Dedifferentiated amniotic fluid mesenchymal stem cell (primary cell): ENCODE measurements around the gene CLASRP.
"Not testable (repeated sequence)": the region's sequence is repeated elsewhere in the genome, so short reads cannot be mapped to it uniquely, and the experiment has no call there.

Experiments used
- DNase-seq: peaks from one replicate; pipeline ENCODE4 v3.0.0-alpha.2; 2016; ENCODE audit errors: extremely low spot score

CLASRP gene

DNA sequence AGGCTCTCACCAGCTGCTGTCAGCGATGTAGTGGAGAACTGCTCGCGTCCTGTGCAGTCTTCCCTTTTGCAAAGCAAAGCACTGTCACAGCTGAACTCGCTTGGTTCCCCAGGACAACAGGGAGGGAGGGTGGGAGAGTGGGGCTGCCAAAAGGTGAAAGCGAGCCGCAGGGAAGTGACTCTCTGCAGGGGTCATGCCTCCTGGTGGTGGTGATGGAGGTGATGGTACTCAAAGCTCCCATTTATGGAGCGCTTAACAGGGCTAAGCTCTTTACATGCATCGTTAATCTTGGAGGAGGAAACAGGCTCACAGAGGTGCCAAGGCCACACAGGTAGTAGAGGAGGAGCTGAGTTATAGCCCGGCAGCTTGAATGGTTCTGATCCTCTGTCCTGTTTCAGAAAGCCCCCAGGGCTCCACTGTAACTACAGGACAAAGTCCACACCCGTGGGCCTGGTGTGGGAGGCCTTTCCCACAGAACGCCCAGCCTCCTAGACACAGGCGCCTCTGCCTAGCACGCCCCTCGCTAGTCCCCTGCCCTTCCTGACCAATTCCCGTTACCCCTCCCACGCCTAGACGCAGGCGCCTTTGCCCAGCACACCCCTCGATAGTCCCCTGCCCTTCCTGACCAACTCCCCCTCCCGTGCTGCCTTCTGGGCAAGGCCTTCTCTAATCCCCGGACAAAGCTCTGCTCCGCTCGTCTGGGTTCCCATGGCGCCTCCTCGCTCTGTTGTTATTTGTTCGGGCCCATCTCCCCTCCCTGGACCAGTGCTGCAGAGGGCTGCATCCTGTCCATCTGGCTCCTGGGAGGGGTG lies 64.9 kb downstream of the CLASRP start:
- DNase-seq, result no peak

DNA sequence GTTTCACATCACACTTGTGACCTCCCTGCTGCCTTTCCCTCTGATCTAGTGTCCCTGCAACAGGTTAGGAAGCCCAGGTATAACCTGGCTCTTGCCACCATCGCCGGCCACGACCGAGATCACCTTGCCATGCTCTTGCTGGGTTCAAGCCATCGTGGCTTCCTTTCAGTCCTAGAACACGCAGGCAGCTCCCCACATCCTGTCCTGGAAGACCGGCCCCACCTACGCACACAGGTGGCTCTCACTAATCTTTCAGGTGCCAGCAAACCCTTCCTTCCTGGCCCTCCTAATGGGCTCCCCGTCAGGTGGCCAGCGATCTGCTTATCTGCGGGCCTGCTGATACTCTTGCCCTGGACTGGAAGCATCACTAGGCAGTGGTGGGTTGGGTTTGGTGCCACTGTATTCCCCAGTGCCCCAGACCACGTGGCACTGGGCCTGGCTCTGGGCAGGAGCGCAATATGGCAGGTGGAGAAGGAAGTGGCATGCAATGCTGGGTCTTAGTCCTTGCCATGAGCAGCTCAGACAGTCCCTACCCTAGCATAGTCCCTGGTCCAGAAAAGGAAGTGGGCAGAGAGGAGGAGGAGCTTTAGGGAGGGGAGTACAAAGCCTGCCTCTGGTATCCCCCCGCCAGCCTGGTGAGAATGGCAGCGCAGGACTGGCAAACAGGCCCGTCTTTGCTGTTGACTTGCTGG lies 66.0 kb downstream of the CLASRP start:
- DNase-seq, result no peak

- DNase-seq, result not testable (repeated sequence)
These were observed 67.5 kb downstream of the CLASRP start for GRCh38 chr19:45106363-45106762.

- DNase-seq, result no peak
These were observed 68.8 kb downstream of the CLASRP start for GRCh38 chr19:45107621-45108150.

GRCh38 chr19:45110851-45111266 lies 72.0 kb downstream of the CLASRP start:
- DNase-seq, result no peak

DNA sequence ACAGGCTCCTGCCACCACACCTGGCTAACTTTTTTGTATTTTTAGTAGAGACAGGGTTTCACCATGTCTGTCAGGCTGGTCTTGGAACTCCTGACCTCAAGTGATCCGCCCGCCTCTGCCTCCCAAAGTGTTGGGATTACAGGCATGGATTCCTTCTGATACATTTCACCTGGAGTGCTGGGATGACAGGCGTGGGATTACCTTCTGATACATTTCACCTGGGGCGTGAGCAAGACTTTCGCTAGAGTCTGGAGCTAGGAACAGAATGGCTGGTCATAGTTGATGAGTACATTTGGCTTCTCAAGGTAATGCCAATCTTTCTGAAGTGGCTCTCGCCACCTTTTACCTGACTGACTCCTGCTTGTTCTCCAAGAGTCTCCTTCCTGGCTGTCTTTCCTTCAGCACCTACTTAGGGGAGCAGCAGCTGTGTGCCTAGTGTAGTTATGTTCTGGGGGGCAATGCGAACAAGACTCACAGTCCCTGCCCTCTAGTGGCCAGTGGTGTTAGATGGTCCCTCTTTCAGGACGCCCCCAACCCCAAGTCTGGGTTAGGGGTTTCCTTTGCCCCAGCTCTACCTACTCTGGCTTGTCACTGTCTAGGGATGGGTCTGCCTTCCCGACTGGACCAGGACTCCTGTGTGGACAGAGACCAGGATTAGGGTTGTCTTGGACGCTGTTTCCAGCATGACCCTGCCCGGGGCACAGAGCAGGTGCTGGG lies 73.4 kb downstream of the CLASRP start:
- no peak for DNase-seq

DNA sequence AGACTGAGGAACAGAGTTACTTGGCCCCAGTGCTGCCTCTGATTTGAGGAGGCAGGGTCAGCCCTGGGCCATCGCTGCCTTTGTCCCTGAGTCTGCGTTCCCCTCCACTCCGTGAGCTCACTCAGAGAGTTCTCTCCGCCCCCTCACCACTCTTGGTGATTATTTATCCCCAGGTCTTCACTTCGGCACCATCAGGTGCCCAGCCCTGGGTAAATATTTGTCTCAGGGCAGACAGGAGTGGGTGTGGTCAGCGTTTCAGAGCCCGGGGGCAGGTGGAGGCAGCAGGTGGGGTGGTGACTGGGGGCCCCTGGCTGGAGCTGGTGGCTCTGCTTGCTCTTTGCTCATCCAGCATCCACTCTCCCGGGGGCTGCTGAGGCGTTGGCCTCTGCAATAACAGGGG lies 74.8 kb downstream of the CLASRP start:
- no peak for DNase-seq

- DNase-seq, result no peak
These were observed 75.3 kb downstream of the CLASRP start for GRCh38 chr19:45114116-45114515.

DNA sequence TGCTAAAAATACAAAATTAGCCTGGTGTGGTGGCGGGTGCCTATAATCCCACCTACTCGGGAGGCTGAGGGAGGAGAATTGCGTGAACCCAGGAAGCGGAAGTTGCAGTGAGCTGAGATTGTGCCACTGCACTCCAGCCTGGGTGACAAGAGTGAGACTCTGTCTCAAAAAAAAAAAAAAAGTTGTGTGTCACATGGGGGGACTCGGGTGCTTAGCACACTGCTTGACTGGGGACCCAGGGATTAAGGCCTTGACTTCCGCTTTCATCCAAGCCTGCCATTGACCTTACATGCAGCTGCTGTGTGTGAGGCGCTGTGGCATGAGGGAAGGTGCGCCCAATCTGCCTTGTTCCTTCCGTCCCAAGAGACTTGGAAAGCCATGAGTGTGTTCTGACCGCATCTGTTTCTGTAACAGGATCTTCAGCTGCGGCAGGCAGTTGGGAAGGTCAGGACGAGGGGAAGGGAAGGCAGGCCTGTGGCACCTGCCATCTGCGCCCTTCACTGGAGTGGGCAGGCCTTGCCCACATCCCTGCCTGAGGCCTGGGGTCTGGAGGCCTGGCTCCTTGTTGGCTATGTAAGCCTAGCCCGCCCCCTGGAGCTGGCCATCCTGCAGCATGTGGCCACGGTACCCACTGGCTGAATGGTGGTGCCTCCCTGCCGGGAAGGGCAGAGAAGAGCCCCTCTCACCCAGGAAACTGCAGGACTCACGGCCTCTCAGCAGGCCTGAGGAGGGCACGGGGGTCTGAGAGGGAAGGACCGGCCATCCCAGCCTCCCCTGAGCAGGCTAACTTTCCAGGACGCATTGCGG lies 77.2 kb downstream of the CLASRP start:
- DNase-seq, result no peak

- no peak for DNase-seq
These were observed 78.3 kb downstream of the CLASRP start for GRCh38 chr19:45117167-45117594.

GRCh38 chr19:45117671-45118070 lies 78.8 kb downstream of the CLASRP start:
- no peak for DNase-seq

- DNase-seq, result no peak
These were observed 79.3 kb downstream of the CLASRP start for GRCh38 chr19:45118106-45118505.

DNA sequence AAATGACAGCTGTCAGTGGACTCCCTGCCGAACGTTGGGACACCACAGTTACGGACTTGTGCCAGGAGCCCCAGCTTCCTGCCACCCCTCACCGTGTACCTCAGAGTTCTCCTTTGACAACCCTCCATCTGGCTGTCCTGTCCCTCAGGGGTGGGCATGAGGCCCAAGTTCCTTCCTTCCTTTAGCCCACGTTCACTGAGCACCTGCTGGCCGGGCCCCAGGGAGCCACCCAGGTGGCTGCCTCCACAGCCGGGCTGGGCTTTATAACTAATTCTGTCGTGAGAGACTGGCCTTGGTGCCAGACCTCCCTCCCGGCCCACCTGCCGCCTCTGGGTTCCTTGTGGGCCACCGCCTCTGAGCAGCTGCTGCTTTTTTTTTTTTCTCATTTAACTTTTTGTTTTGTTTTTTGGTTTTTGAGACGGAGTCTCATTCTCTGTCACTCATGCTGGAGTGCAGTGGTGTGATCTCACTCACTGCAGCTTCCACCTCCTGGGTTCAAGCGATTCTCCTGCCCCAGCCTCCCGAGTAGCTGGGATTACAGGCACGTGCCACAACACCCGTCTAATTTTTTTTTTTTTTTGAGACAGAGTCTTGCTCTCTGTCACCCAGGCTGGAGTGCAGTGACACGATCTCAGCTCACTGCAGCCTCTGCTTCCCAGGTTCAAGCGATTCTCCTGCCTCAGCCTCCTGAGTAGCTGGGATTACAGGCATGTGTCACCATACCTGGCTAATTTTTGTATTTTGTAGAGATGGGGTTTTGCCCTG lies 79.9 kb downstream of the CLASRP start:
- DNase-seq, result not testable (repeated sequence)

DNA sequence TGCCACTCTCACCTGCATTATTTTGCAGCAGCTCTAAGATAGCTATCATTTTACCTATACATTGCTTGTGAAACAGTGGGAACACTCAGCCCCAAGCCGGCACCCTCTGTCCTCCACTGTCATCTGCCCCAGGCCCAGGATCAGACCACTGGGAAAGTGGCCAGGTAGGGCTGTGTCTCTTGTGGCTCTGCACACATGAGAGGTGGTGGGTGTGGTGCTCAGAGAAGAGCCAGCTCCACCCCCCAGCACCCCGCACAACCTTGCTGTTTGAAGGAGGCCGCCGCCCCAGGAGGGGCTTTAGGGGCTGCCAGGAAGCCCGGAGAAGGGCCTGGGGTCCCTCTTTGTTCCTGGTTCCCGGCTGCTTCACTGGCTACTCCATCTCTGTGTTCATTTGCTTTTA lies 80.7 kb downstream of the CLASRP start:
- DNase-seq, result no peak
